ENCODE data around the gene YBX3.

DNA sequence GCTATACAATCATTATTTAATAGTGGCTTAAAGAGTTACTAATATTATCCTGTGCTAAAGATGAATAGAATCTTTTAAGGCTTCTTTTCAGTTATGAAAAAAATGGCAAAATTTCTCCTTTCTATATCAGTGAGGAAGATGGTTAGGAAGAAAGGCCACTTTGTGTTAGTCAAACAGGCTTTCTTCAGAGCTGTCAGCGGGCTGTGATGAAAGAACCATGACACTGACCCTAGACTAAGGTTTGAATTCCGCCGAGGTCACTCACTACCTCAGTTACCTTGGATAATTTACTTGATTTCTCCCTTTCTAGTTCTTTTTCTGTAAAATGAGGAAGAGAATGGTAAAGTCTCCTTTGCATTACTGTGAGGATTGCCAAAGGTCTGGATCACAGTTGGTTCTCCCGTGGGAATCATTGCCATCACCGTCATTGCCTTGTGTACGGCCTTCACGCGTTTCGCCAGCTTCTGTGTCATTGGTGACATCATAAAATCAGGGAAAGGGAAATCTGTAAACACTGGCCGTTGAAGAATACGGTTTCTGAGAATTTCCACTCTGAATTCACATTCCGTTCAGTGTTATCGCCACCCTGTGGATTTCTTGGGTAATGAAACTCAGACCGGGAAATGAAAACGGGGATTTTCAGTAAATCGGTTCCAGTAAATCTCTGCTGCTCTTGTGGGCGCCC is 26.7 kb upstream of the YBX3 start:
- TF ChIP-seq POLR2AphosphoS5 (IDR thresholded peaks at IDR 0.05) (peak; percentile 70 to 74), POLR2A (IDR thresholded peaks at IDR 0.05; ENCODE audit: low read depth) (no peak), EP300 (IDR thresholded peaks at IDR 0.05) (peak; percentile 83)
- TF ChIP-seq, protein P1, sequence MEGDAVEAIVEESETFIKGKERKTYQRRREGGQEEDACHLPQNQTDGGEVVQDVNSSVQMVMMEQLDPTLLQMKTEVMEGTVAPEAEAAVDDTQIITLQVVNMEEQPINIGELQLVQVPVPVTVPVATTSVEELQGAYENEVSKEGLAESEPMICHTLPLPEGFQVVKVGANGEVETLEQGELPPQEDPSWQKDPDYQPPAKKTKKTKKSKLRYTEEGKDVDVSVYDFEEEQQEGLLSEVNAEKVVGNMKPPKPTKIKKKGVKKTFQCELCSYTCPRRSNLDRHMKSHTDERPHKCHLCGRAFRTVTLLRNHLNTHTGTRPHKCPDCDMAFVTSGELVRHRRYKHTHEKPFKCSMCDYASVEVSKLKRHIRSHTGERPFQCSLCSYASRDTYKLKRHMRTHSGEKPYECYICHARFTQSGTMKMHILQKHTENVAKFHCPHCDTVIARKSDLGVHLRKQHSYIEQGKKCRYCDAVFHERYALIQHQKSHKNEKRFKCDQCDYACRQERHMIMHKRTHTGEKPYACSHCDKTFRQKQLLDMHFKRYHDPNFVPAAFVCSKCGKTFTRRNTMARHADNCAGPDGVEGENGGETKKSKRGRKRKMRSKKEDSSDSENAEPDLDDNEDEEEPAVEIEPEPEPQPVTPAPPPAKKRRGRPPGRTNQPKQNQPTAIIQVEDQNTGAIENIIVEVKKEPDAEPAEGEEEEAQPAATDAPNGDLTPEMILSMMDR (IDR thresholded peaks at IDR 0.05): peak; percentile 95 to 97 (median 96)

All from esophagus muscularis mucosa (tissue), 4 donors.